GM23248 (cell line): ENCODE data around the gene BRD4. TPM values are rescaled to one million over a fixed set of nuclear protein-coding genes. Genes with fewer than 3 reads are reported as not detected.

Experiments used
- DNase-seq: peaks from one replicate; pipeline ENCODE4 v3.0.0-alpha.2; 2015
- H2AFZ ChIP-seq: fragments of 200-600 bp; sonication (generic); 2 replicates; pipeline ENCODE4 v1.6.1; 2016; ENCODE audit warnings: antibody characterized with exemption
- H3F3A ChIP-seq: fragments of 200-600 bp; sonication (generic); 2 replicates; pipeline ENCODE4 v1.6.1; 2016; ENCODE audit warnings: mild to moderate bottlenecking, antibody characterized with exemption, mixed run types; ENCODE audit not compliant: insufficient read depth
- H3K27ac ChIP-seq: fragments of 200-600 bp; sonication (generic); 2 replicates; pipeline ENCODE4 v1.5.1; 2016; ENCODE audit warnings: mild to moderate bottlenecking
- H3K27me3 ChIP-seq: fragments of 200-600 bp; sonication (generic); replicated peaks from 2 replicates; pipeline ENCODE4 v1.6.1; 2016; ENCODE audit warnings: mild to moderate bottlenecking; ENCODE audit not compliant: insufficient read depth
- H3K36me3 ChIP-seq: fragments of 200-600 bp; sonication (generic); 2 replicates; pipeline ENCODE4 v1.6.1; 2016; ENCODE audit warnings: low read depth, mild to moderate bottlenecking
- H3K4me1 ChIP-seq: fragments of 200-600 bp; sonication (generic); 2 replicates; pipeline ENCODE4 v1.6.1; 2016; ENCODE audit warnings: mild to moderate bottlenecking; ENCODE audit not compliant: insufficient read depth
- H3K4me2 ChIP-seq: fragments of 200-600 bp; sonication (generic); one replicate; pipeline ENCODE4 v1.6.1; 2016; ENCODE audit warnings: mild to moderate bottlenecking; ENCODE audit not compliant: unreplicated experiment
- H3K4me3 ChIP-seq: fragments of 200-600 bp; sonication (generic); 2 replicates; pipeline ENCODE4 v1.5.1; 2016; ENCODE audit warnings: mild to moderate bottlenecking
- H3K79me2 ChIP-seq: fragments of 200-600 bp; sonication (generic); 2 replicates; pipeline ENCODE4 v1.6.1; 2016; ENCODE audit warnings: mild to moderate bottlenecking; ENCODE audit not compliant: insufficient read depth
- H3K9ac ChIP-seq: fragments of 200-600 bp; sonication (generic); 2 replicates; pipeline ENCODE4 v1.6.1; 2016; ENCODE audit warnings: mild to moderate bottlenecking
- H3K9me2 ChIP-seq: fragments of 200-600 bp; sonication (generic); 2 replicates; pipeline ENCODE4 v1.6.1; 2016; ENCODE audit warnings: mixed run types, mild to moderate bottlenecking, moderate library complexity; ENCODE audit not compliant: insufficient read depth
- H3K9me3 ChIP-seq: fragments of 200-600 bp; sonication (generic); one replicate; pipeline ENCODE4 v1.6.1; 2017; ENCODE audit warnings: low read depth
- H4K20me1 ChIP-seq: fragments of 200-600 bp; sonication (generic); 2 replicates; pipeline ENCODE4 v1.6.0; 2016; ENCODE audit not compliant: insufficient read depth
- EZH2 ChIP-seq: fragments of 200-600 bp; sonication (generic); IDR thresholded peaks from 2 replicates; pipeline ENCODE4 v1.6.1; 2018; ENCODE audit warnings: antibody characterized with exemption, mild to moderate bottlenecking; ENCODE audit not compliant: insufficient read depth, poor library complexity, severe bottlenecking
- EZH2phosphoT487 ChIP-seq: fragments of 200-600 bp; sonication (generic); IDR thresholded peaks from 2 replicates; pipeline ENCODE4 v1.6.1; 2018; ENCODE audit warnings: antibody characterized with exemption, moderate library complexity, mild to moderate bottlenecking, low read depth; ENCODE audit not compliant: insufficient read depth
- WGBS, 2 experiments: methylation state at CpG; one replicate each; pipeline ENCODE4 v1.1.6; 2015 to 2017; ENCODE audit warnings: low lambda C conversion rate in 2 of 2, low coverage in 1 of 2; ENCODE audit errors: missing lambda C conversion rate in 2 of 2; 5-methylcytosine and 5-hydroxymethylcytosine counted together
- in situ Hi-C: fragments of 300-500 bp; cut with MboI; formaldehyde crosslinking; loops from 2 replicates; pipeline ENCODE4 v1.15.0; 2020
- polyA plus RNA-seq: library from polyadenylated mRNA; unstranded; fragments of >200 nt; fragmentation: Nextera tagmentation; extraction: Ambion mirVana; gene quantifications from 2 replicates; pipeline ENCODE4 v1.2.1, GENCODE V29; 2016
- total RNA-seq: library from RNA; depleted of rRNA; stranded (reverse); fragments of >200 nt; shearing (Covaris generic); gene quantifications from 2 replicates; pipeline ENCODE4 v1.2.3, GENCODE V29; 2014

The BRD4 gene
- total and polyA plus RNA-seq, 2 experiments from 2014 or later, result 9.0 to 18.6 TPM

DNA sequence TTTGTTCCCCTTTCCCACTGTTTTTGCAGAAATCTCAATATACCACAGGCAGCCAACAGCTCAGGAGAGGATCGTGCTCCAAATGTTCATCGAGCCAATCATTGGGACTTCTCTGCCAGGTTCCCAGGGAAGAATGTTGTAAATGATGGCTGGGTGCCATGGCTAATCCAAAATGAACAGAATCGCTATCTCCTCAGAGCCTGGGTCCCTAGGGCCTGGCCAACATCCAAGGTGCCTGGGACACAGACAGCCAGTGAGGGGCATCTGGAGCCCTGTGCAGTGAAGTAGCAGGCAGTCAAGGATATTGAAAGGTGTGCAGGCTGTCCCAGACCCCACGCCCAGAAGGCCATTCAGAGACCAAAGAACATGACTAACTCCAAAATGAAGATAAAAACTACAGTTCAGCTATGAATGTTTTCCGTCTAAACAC lies 37.8 kb downstream of the BRD4 start:
- no peak for DNase-seq

GRCh38 chr19:15293781-15294491 lies 38.4 kb downstream of the BRD4 start:
- H3K79me2 ChIP-seq, result peaks cover 100% of the 10 kb centered on the region
- H4K20me1 ChIP-seq, result peaks cover 67% of the 10 kb centered on the region
- H3K4me3 ChIP-seq, result 0 out of 2 replicates have a peak overlapping the region, but pooled peaks have one; percentile 0
- H3K27me3 ChIP-seq, result no peaks in the 10 kb centered on the region
- TF ChIP-seq EZH2 (no peak), EZH2phosphoT487 (no peak)
- 14 to 20% methylated on average over 10 of the region's 10 CpGs for WGBS, 2 experiments
- peak overlapping the region; percentile 51 for H3K9ac ChIP-seq
- no peaks in the 10 kb centered on the region for H3K9me2 ChIP-seq
- H3K36me3 ChIP-seq, result no peaks in the 10 kb centered on the region
- DNase-seq, result peak; percentile 63
- H2AFZ ChIP-seq, result no peak overlapping the region
- peaks cover 77% of the 10 kb centered on the region for H3F3A ChIP-seq
- H3K9me3 ChIP-seq, result no peaks in the 10 kb centered on the region
- in situ Hi-C loops, result no loop called here
- peak overlapping the region; percentile 65 for H3K27ac ChIP-seq
- peaks cover 78% of the 10 kb centered on the region for H3K4me1 ChIP-seq
- peak overlapping the region; percentile 41 for H3K4me2 ChIP-seq

More for the DNA sequence above, 37.8 kb downstream of the BRD4 start:
- 49 to 53% methylated on average over 5 of the region's 5 CpGs for whole genome bisulfite sequencing, 2 experiments
- Histone ChIP-seq H2AFZ (no peak overlapping the region), H3K4me2 (no peak overlapping the region), H3K9me2 (no peaks in the 10 kb centered on the region), H4K20me1 (peaks cover 63% of the 10 kb centered on the region), H3K4me3 (no peak overlapping the region), H3F3A (peaks cover 83% of the 10 kb centered on the region), H3K4me1 (peaks cover 84% of the 10 kb centered on the region), H3K36me3 (no peaks in the 10 kb centered on the region), H3K79me2 (peaks cover 100% of the 10 kb centered on the region), H3K27ac (peak overlapping the region; percentile 65), H3K9me3 (no peaks in the 10 kb centered on the region), H3K9ac (peak overlapping the region; percentile 51; the same call in 1 of the 2 replicates), H3K27me3 (no peaks in the 10 kb centered on the region)
- in situ Hi-C loops, result no loop called here
- TF ChIP-seq EZH2 (no peak), EZH2phosphoT487 (no peak)

GRCh38 chr19:15292847-15293582 lies 39.3 kb downstream of the BRD4 start:
- Histone ChIP-seq H3K4me2 (peak overlapping the region; percentile 41), H3F3A (peaks cover 72% of the 10 kb centered on the region), H2AFZ (no peak overlapping the region), H3K79me2 (peaks cover 100% of the 10 kb centered on the region), H3K4me3 (0 out of 2 replicates have a peak overlapping the region, but pooled peaks have one; percentile 0), H4K20me1 (peaks cover 71% of the 10 kb centered on the region), H3K9ac (peak overlapping the region; percentile 51), H3K27ac (peak overlapping the region; percentile 65), H3K4me1 (peaks cover 78% of the 10 kb centered on the region), H3K9me2 (no peaks in the 10 kb centered on the region), H3K9me3 (no peaks in the 10 kb centered on the region), H3K36me3 (no peaks in the 10 kb centered on the region), H3K27me3 (no peaks in the 10 kb centered on the region)
- WGBS, 2 experiments, result 39 to 40% methylated on average over 11 of the region's 11 CpGs
- in situ Hi-C loops, result no loop called here
- TF ChIP-seq EZH2phosphoT487, result no peak
- TF ChIP-seq EZH2, result no peak
- DNase-seq, result no peak

- Histone ChIP-seq H2AFZ (no peak overlapping the region), H3F3A (peaks cover 71% of the 10 kb centered on the region), H3K9me2 (no peaks in the 10 kb centered on the region), H3K27ac (peak overlapping the region; percentile 6), H3K4me3 (no peak overlapping the region), H3K9ac (no peak overlapping the region), H3K36me3 (no peaks in the 10 kb centered on the region), H3K27me3 (no peaks in the 10 kb centered on the region), H3K4me2 (no peak overlapping the region), H3K9me3 (no peaks in the 10 kb centered on the region), H3K79me2 (peaks cover 100% of the 10 kb centered on the region), H3K4me1 (peaks cover 77% of the 10 kb centered on the region), H4K20me1 (peaks cover 74% of the 10 kb centered on the region)
- in situ Hi-C loops, result no loop called here
- WGBS, 2 experiments, result 80% methylated on average over 7 of the region's 7 CpGs
- TF ChIP-seq EZH2phosphoT487, result no peak
- TF ChIP-seq EZH2, result no peak
- no peak for DNase-seq
These were observed 40.2 kb downstream of the BRD4 start for GRCh38 chr19:15292140-15292539.
